PFSK-1 (cell line): ENCODE results near the gene OR2V1.

Source experiments
- POLR2AphosphoS5 ChIP-seq: IDR thresholded peaks from 2 replicates; pipeline ENCODE4 v1.6.1; 2012; ENCODE audit warnings: low read depth, mild to moderate bottlenecking, control low read depth, low read length, moderate library complexity
- SIN3A ChIP-seq: IDR thresholded peaks from 2 replicates; pipeline ENCODE4 v1.6.1; 2012; ENCODE audit warnings: mild to moderate bottlenecking, low read length, moderate library complexity, borderline replicate concordance; ENCODE audit not compliant: insufficient read depth
- TAF1 ChIP-seq: IDR thresholded peaks from 2 replicates; pipeline ENCODE4 v1.6.1; 2012; ENCODE audit warnings: low read length, control low read depth, borderline replicate concordance; ENCODE audit not compliant: insufficient read depth
- TF ChIP-seq, protein P1 (sequence below), 2 experiments: IDR thresholded peaks; 2 replicates each; pipeline versions ENCODE4 v1.6.1 to v1.8.0; 2011 to 2012; ENCODE audit warnings: low read depth in 2 of 2, low read length in 2 of 2, control low read depth in 1 of 2, inconsistent platforms in 1 of 2, mild to moderate bottlenecking in 1 of 2, moderate library complexity in 1 of 2; ENCODE audit not compliant: insufficient read depth in 1 of 2

GRCh38 chr5:181092428-181092827, 38.5 kb downstream of the OR2V1 start:
- no peak for TF ChIP-seq POLR2AphosphoS5
- TF ChIP-seq, protein P1, sequence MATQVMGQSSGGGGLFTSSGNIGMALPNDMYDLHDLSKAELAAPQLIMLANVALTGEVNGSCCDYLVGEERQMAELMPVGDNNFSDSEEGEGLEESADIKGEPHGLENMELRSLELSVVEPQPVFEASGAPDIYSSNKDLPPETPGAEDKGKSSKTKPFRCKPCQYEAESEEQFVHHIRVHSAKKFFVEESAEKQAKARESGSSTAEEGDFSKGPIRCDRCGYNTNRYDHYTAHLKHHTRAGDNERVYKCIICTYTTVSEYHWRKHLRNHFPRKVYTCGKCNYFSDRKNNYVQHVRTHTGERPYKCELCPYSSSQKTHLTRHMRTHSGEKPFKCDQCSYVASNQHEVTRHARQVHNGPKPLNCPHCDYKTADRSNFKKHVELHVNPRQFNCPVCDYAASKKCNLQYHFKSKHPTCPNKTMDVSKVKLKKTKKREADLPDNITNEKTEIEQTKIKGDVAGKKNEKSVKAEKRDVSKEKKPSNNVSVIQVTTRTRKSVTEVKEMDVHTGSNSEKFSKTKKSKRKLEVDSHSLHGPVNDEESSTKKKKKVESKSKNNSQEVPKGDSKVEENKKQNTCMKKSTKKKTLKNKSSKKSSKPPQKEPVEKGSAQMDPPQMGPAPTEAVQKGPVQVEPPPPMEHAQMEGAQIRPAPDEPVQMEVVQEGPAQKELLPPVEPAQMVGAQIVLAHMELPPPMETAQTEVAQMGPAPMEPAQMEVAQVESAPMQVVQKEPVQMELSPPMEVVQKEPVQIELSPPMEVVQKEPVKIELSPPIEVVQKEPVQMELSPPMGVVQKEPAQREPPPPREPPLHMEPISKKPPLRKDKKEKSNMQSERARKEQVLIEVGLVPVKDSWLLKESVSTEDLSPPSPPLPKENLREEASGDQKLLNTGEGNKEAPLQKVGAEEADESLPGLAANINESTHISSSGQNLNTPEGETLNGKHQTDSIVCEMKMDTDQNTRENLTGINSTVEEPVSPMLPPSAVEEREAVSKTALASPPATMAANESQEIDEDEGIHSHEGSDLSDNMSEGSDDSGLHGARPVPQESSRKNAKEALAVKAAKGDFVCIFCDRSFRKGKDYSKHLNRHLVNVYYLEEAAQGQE (IDR thresholded peaks at IDR 0.05; ENCODE audit: insufficient read depth in 1 of 2, low read depth in 2 of 2, low read length in 2 of 2), result no peak
- TF ChIP-seq SIN3A, result no peak
- TF ChIP-seq TAF1, result no peak
